Ishikawa (cell line): Measurements from ENCODE around the gene MCM9.

Experiments
- CEBPB ChIP-seq: IDR thresholded peaks from 2 replicates; pipeline ENCODE4 v1.6.1; 2012
- CREB1 ChIP-seq: IDR thresholded peaks from 2 replicates; pipeline ENCODE4 v1.6.1; 2012; ENCODE audit warnings: low read depth
- EGR1 ChIP-seq: IDR thresholded peaks from 2 replicates; pipeline ENCODE4 v1.6.1; 2012
- EP300 ChIP-seq: IDR thresholded peaks from 2 replicates; pipeline ENCODE4 v1.6.1; 2012; ENCODE audit warnings: borderline replicate concordance
- FOXM1 ChIP-seq: IDR thresholded peaks from 2 replicates; pipeline ENCODE4 v1.6.1; 2012; ENCODE audit warnings: low read depth, borderline replicate concordance
- MAX ChIP-seq: IDR thresholded peaks from 2 replicates; pipeline ENCODE4 v1.6.1; 2012
- NFIC ChIP-seq: IDR thresholded peaks from 2 replicates; pipeline ENCODE4 v1.6.1; 2012
- RAD21 ChIP-seq: IDR thresholded peaks from 2 replicates; pipeline ENCODE4 v1.6.1; 2012; ENCODE audit warnings: low read depth
- REST ChIP-seq: IDR thresholded peaks from 2 replicates; pipeline ENCODE4 v1.6.1; 2012; ENCODE audit warnings: low read depth, mild to moderate bottlenecking
- TAF1 ChIP-seq: IDR thresholded peaks from 2 replicates; pipeline ENCODE4 v1.6.1; 2012; ENCODE audit warnings: low read depth, mild to moderate bottlenecking
- TCF12 ChIP-seq: IDR thresholded peaks from 2 replicates; pipeline ENCODE4 v1.6.1; 2012; ENCODE audit warnings: low read depth
- TF ChIP-seq, protein P1 (sequence below): IDR thresholded peaks from 2 replicates; pipeline ENCODE4 v1.6.1; 2012

GRCh38 chr6:118853408-118853807, 81.6 kb downstream of the MCM9 start:
- no peak for TF ChIP-seq EP300
- no peak for TF ChIP-seq NFIC
- no peak for TF ChIP-seq RAD21
- TF ChIP-seq TAF1, result no peak
- TF ChIP-seq CEBPB, result no peak
- no peak for TF ChIP-seq REST
- TF ChIP-seq EGR1, result no peak
- TF ChIP-seq FOXM1, result no peak
- TF ChIP-seq, protein P1, sequence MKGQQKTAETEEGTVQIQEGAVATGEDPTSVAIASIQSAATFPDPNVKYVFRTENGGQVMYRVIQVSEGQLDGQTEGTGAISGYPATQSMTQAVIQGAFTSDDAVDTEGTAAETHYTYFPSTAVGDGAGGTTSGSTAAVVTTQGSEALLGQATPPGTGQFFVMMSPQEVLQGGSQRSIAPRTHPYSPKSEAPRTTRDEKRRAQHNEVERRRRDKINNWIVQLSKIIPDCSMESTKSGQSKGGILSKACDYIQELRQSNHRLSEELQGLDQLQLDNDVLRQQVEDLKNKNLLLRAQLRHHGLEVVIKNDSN, result no peak
- TF ChIP-seq CREB1, result no peak
- no peak for TF ChIP-seq MAX
- TF ChIP-seq TCF12, result no peak
